ENCODE data around the gene COL18A1.
A peak's percentile ranks its signal among the peaks of the same experiment; 100 is the strongest.

- TF ChIP-seq, protein P1, sequence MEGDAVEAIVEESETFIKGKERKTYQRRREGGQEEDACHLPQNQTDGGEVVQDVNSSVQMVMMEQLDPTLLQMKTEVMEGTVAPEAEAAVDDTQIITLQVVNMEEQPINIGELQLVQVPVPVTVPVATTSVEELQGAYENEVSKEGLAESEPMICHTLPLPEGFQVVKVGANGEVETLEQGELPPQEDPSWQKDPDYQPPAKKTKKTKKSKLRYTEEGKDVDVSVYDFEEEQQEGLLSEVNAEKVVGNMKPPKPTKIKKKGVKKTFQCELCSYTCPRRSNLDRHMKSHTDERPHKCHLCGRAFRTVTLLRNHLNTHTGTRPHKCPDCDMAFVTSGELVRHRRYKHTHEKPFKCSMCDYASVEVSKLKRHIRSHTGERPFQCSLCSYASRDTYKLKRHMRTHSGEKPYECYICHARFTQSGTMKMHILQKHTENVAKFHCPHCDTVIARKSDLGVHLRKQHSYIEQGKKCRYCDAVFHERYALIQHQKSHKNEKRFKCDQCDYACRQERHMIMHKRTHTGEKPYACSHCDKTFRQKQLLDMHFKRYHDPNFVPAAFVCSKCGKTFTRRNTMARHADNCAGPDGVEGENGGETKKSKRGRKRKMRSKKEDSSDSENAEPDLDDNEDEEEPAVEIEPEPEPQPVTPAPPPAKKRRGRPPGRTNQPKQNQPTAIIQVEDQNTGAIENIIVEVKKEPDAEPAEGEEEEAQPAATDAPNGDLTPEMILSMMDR (IDR thresholded peaks at IDR 0.05), result no peak
- TF ChIP-seq, protein P2, sequence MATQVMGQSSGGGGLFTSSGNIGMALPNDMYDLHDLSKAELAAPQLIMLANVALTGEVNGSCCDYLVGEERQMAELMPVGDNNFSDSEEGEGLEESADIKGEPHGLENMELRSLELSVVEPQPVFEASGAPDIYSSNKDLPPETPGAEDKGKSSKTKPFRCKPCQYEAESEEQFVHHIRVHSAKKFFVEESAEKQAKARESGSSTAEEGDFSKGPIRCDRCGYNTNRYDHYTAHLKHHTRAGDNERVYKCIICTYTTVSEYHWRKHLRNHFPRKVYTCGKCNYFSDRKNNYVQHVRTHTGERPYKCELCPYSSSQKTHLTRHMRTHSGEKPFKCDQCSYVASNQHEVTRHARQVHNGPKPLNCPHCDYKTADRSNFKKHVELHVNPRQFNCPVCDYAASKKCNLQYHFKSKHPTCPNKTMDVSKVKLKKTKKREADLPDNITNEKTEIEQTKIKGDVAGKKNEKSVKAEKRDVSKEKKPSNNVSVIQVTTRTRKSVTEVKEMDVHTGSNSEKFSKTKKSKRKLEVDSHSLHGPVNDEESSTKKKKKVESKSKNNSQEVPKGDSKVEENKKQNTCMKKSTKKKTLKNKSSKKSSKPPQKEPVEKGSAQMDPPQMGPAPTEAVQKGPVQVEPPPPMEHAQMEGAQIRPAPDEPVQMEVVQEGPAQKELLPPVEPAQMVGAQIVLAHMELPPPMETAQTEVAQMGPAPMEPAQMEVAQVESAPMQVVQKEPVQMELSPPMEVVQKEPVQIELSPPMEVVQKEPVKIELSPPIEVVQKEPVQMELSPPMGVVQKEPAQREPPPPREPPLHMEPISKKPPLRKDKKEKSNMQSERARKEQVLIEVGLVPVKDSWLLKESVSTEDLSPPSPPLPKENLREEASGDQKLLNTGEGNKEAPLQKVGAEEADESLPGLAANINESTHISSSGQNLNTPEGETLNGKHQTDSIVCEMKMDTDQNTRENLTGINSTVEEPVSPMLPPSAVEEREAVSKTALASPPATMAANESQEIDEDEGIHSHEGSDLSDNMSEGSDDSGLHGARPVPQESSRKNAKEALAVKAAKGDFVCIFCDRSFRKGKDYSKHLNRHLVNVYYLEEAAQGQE (IDR thresholded peaks at IDR 0.05; ENCODE audit: insufficient read depth in 1 of 2, low read depth in 2 of 2, low read length in 1 of 2), result no peak
- TF ChIP-seq POLR2AphosphoS5 (IDR thresholded peaks at IDR 0.05; ENCODE audit: low read depth, low read length), result peak; percentile 13; the same call in 1 of the 2 replicates
Measured at GRCh38 chr21:45513741-45514310, 108.9 kb downstream of the COL18A1 start.

Data from Panc1 (cell line).